Ovary (tissue), 9 donors: Measurements from ENCODE around the gene CLEC16A. TPM values are rescaled to one million over a fixed set of nuclear protein-coding genes. Genes with fewer than 3 reads are reported as not detected.

Experiments used
- DNase-seq, 5 donors: peaks; one replicate each; pipeline ENCODE4 v3.0.0-alpha.2; 2019 to 2020
- H3K27ac ChIP-seq, 2 donors: fragments of 200-600 bp; one replicate each; pipeline versions ENCODE4 v1.5.1 to v1.8.0; 2019 to 2022
- H3K27me3 ChIP-seq: fragments of 200-600 bp; one replicate; pipeline ENCODE4 v1.8.0; 2022
- H3K36me3 ChIP-seq: fragments of 200-600 bp; sonication (generic); one replicate; pipeline ENCODE4 v1.5.1; 2019
- H3K4me1 ChIP-seq: one replicate; pipeline ENCODE4 v1.8.1; 2013; ENCODE audit warnings: mild to moderate bottlenecking, moderate library complexity; ENCODE audit not compliant: insufficient read depth
- H3K4me3 ChIP-seq: fragments of 200-600 bp; sonication (generic); one replicate; pipeline ENCODE4 v1.5.1; 2017
- H3K9me3 ChIP-seq, 2 donors: fragments of 200-600 bp in 1 of 2; sonication (generic) in 1 of 2; one replicate each; pipeline versions ENCODE4 v1.5.1 to v1.8.1; 2013 to 2019; ENCODE audit warnings: mild to moderate bottlenecking in 1 of 2, moderate library complexity in 1 of 2
- EP300 ChIP-seq: sonication (generic); formaldehyde crosslinking; IDR thresholded peaks from one replicate; pipeline ENCODE4 v1.6.1; 2017; ENCODE audit warnings: antibody characterized with exemption
- POLR2A ChIP-seq: fragments of 450-650 bp; IDR thresholded peaks from one replicate; pipeline ENCODE4 v1.6.1; 2017; ENCODE audit warnings: antibody characterized with exemption, mild to moderate bottlenecking, moderate library complexity
- WGBS, 3 donors: extraction: QIAGEN DNeasy Blood & Tissue Kit in 1 of 3; methylation state at CpG; one replicate each; pipeline versions ENCODE4 v1.1.5 to v1.1.7; 2013 to 2017; 5-methylcytosine and 5-hydroxymethylcytosine counted together
- intact Hi-C, 4 donors: fragments of 100-400 bp; cut with DNase I; formaldehyde crosslinking; loops; one replicate each; pipeline versions ENCODE4 v1.11.0 to v1.15.1; 2022 to 2023
- polyA plus RNA-seq, 2 donors: library from polyadenylated mRNA; stranded (reverse); fragments of 200-250 nt in 1 of 2; fragments of 350-450 nt in 1 of 2; fragmentation: Illumina TruSeq in 1 of 2; extraction: RNeasy Lipid Tissue Mini Kit (QIAGEN cat#74804) in 1 of 2; gene quantifications; one replicate each; pipeline ENCODE4 v1.2.3, GENCODE V29; 2013 to 2014
- total RNA-seq, 7 donors: library from RNA; depleted of rRNA in 2 of 7; stranded (reverse); fragments of >200 nt in 2 of 7; fragmentation: NEBNext Ultra II Directional in 3 of 7; extraction: Animal tissue kit (Norgen Biotek cat#: 25700) in 3 of 7; gene quantifications; one replicate each; pipeline versions ENCODE4 v1.1.0 to v1.2.4, GENCODE V29; 2016 to 2023
- TF ChIP-seq, protein P1 (sequence below), 3 donors: fragments of 450-650 bp in 2 of 3; fragments of 200-600 bp in 1 of 3; IDR thresholded peaks; one replicate each; pipeline versions ENCODE4 v1.5.1 to v1.8.0; 2016 to 2022; ENCODE audit warnings: antibody characterized with exemption in 3 of 3, mild to moderate bottlenecking in 1 of 3
- donor health status: DM: no; HTN: no; CAD: no; lungs with moderate emphysema.
- donor health status: DM: no; HTN: no; CAD: no.
- donor health status: Bipolar disorder and iron deficiency.
- donor health status: DM: yes; HTN: yes; CAD: no.
- donor health status: DM: no; HTN: no; CAD: no.
- donor health status: DM: yes; HTN: yes; CAD: no.

CLEC16A gene
- total and polyA plus RNA-seq, 9 donors: 6.4 to 28.1 (median 16.5) TPM

DNA sequence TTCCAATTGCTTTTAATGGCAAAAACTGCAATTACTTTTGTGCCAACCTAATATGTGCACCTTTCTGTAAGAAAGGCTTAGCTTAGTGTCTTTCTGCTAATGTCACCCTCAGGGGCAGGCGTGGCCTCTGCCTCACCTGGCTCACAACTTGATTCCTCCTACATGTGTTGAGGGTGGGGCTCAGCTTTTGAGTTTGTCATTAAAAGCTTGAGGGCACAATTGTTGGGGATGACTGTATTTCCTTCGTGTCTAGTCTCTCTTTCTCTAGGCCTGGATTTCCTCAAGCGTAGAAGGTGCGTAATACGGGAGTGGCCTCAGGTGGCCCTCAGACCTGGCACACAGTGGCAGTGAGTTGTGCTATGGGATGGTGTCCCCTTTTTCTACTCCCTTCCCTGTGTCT is 94.4 kb downstream of the CLEC16A start:
- Histone ChIP-seq H3K9me3 (no peaks in the 10 kb centered on the region), H3K27ac (no peak overlapping the region), H3K4me1 (no peaks in the 10 kb centered on the region), H3K27me3 (no peaks in the 10 kb centered on the region), H3K4me3 (no peak overlapping the region), H3K36me3 (no peaks in the 10 kb centered on the region)
- TF ChIP-seq EP300: no peak
- TF ChIP-seq POLR2A: no peak
- TF ChIP-seq, protein P1, sequence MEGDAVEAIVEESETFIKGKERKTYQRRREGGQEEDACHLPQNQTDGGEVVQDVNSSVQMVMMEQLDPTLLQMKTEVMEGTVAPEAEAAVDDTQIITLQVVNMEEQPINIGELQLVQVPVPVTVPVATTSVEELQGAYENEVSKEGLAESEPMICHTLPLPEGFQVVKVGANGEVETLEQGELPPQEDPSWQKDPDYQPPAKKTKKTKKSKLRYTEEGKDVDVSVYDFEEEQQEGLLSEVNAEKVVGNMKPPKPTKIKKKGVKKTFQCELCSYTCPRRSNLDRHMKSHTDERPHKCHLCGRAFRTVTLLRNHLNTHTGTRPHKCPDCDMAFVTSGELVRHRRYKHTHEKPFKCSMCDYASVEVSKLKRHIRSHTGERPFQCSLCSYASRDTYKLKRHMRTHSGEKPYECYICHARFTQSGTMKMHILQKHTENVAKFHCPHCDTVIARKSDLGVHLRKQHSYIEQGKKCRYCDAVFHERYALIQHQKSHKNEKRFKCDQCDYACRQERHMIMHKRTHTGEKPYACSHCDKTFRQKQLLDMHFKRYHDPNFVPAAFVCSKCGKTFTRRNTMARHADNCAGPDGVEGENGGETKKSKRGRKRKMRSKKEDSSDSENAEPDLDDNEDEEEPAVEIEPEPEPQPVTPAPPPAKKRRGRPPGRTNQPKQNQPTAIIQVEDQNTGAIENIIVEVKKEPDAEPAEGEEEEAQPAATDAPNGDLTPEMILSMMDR (IDR thresholded peaks at IDR 0.05): no peak
- WGBS, 3 donors: 96 to 100% (median 98%) methylated on average over 5 of the region's 5 CpGs
- intact Hi-C loops: no loop called here
- no peak for DNase-seq

DNA sequence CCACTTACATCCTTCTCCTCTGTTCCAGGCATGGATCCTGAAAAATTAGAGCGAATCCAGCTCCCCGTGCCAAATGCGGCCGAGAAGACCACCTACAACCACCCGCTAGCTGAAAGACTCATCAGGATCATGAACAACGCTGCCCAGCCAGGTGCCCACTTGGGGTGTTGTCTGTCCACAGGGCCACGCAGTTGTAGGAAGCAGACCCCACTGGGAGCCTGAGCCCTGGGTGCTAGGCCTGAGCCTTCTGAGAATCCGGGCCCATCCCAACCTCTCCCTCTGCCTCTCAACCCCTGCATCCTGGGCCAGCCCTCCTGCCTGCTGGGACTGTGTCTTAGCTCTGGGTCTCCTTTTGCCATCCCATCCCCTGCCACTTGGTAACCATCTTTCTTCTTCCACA is 95.4 kb downstream of the CLEC16A start:
- Histone ChIP-seq H3K4me3 (no peak overlapping the region), H3K9me3 (no peaks in the 10 kb centered on the region), H3K27ac (no peak overlapping the region), H3K27me3 (no peaks in the 10 kb centered on the region), H3K36me3 (no peaks in the 10 kb centered on the region), H3K4me1 (no peaks in the 10 kb centered on the region)
- DNase-seq: no peak
- TF ChIP-seq, protein P1 (IDR thresholded peaks at IDR 0.05): no peak
- TF ChIP-seq POLR2A: no peak
- no peak for TF ChIP-seq EP300
- WGBS, 3 donors: 97 to 99% (median 99%) methylated on average over 8 of the region's 8 CpGs
- intact Hi-C loops: loop anchor here in 1 of 4 donors (10.0 kb wide), 1 partner anchor 55 kb away; no protein-coding TSS in a partner anchor

DNA sequence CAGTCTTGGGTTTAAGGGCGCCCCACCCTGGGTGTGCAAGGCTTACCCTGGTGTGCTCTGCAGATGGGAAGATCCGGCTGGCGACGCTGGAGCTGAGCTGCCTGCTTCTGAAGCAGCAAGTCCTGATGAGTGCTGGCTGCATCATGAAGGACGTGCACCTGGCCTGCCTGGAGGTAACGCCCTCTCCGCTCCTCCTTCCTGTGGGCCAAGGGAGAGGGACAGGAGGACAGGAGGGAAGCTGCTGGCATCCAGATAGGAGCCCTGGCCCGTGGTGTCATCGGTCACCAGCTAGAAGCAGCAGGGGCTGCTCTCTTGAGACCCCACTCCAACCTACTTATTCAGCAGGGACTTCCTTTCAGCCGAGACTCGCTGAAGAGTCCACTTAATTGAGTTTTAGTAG is 97.8 kb downstream of the CLEC16A start:
- H3K27ac ChIP-seq: no peak overlapping the region

DNA sequence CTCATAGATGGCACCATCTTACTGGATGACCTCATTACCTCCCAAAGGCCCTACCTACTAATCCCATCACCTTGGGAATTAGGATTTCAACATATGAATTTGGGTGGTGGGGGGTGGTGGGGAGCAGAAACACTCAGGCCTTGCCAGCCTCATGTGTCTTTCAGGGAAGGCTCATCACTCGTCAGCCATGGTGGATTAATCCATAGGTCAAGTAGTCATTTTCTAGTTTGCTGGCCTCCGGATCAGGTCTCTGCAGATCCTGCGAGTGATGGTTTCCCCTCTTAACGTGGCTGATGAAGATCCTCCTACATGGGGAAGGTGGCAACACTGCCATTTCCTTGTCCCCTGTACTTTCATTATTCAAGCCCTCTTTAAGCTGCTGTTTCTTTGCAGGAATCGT is 101.1 kb downstream of the CLEC16A start:
- Histone ChIP-seq H3K36me3 (no peaks in the 10 kb centered on the region), H3K9me3 (no peaks in the 10 kb centered on the region), H3K27me3 (no peaks in the 10 kb centered on the region), H3K4me3 (no peak overlapping the region), H3K27ac (no peak overlapping the region), H3K4me1 (peaks cover 4% of the 10 kb centered on the region)
- 88 to 92% (median 91%) methylated on average over 5 of the region's 5 CpGs for WGBS, 3 donors
- intact Hi-C loops: loop anchor here in 1 of 4 donors (10.0 kb wide), 1 partner anchor 49 kb away; no protein-coding TSS in a partner anchor
- TF ChIP-seq EP300: no peak
- TF ChIP-seq POLR2A: no peak
- TF ChIP-seq, protein P1 (IDR thresholded peaks at IDR 0.05): no peak
- no peak for DNase-seq

More for the DNA sequence above, 97.8 kb downstream of the CLEC16A start:
- no peaks in the 10 kb centered on the region for H3K9me3 ChIP-seq
- H3K4me1 ChIP-seq: peaks cover 3% of the 10 kb centered on the region
- H3K4me3 ChIP-seq: no peak overlapping the region
- WGBS, 3 donors: 96 to 97% (median 97%) methylated on average over 11 of the region's 11 CpGs
- H3K36me3 ChIP-seq: no peaks in the 10 kb centered on the region
- DNase-seq: no peak
- no peak for TF ChIP-seq POLR2A
- TF ChIP-seq, protein P1 (IDR thresholded peaks at IDR 0.05): no peak
- no peak for TF ChIP-seq EP300
- no peaks in the 10 kb centered on the region for H3K27me3 ChIP-seq
- intact Hi-C loops: loop anchor here in 1 of 4 donors (10.0 kb wide), 1 partner anchor 53 kb away; no protein-coding TSS in a partner anchor
